ENCODE data around the gene CEND1. TPM values are rescaled to one million over a fixed set of nuclear protein-coding genes. Genes with fewer than 3 reads are reported as not detected.

CEND1 gene
- 0.66 and 2.8 TPM in 2 replicates for total RNA-seq (2012; rRNA removed)

- Histone ChIP-seq H3K4me1 (ENCODE audit: control insufficient read depth, insufficient read depth, low read length) (peaks cover 18% of the 10 kb centered on the region), H3K4me2 (ENCODE audit: low read length) (peak within 1 kb of the TSS; percentile 29), H3K27me3 (ENCODE audit: control insufficient read depth, insufficient read depth, low read length) (no peaks in the 10 kb centered on the region), H3K9me3 (replicated peaks; ENCODE audit: low read length) (no peaks in the 10 kb centered on the region), H3K36me3 (ENCODE audit: insufficient read depth, low read length) (peaks cover 13% of the 10 kb centered on the region), H3K9ac (ENCODE audit: low read depth, low read length) (no peak within 1 kb of the TSS), H3K4me3 (ENCODE audit: low read length) (peak within 1 kb of the TSS; percentile 42)
Observed at GRCh38 chr11:789943-790342, at the start of gene CEND1. TSS of gene CEND1 (minus strand) at chr11:790090. CDS start at chr11:788576, 1,514 bp downstream.

- Histone ChIP-seq H3K9me3 (replicated peaks; ENCODE audit: low read length) (no peaks in the 10 kb centered on the region), H3K4me3 (ENCODE audit: low read length) (no peak overlapping the region), H3K36me3 (ENCODE audit: insufficient read depth, low read length) (peaks cover 55% of the 10 kb centered on the region), H3K9ac (ENCODE audit: low read depth, low read length) (peak overlapping the region; percentile 38), H3K4me2 (ENCODE audit: low read length) (peak overlapping the region; percentile 90), H3K27me3 (ENCODE audit: control insufficient read depth, insufficient read depth, low read length) (no peaks in the 10 kb centered on the region), H3K4me1 (ENCODE audit: control insufficient read depth, insufficient read depth, low read length) (peaks cover 65% of the 10 kb centered on the region)
Observed at GRCh38 chr11:839280-839623, 49.4 kb upstream of the CEND1 start.

- Histone ChIP-seq H3K4me3 (ENCODE audit: low read length) (no peak overlapping the region), H3K4me1 (ENCODE audit: control insufficient read depth, insufficient read depth, low read length) (peaks cover 64% of the 10 kb centered on the region), H3K9ac (ENCODE audit: low read depth, low read length) (peak overlapping the region; percentile 38), H3K4me2 (ENCODE audit: low read length) (peak overlapping the region; percentile 8), H3K9me3 (replicated peaks; ENCODE audit: low read length) (no peaks in the 10 kb centered on the region), H3K27me3 (ENCODE audit: control insufficient read depth, insufficient read depth, low read length) (no peaks in the 10 kb centered on the region), H3K36me3 (ENCODE audit: insufficient read depth, low read length) (peaks cover 55% of the 10 kb centered on the region)
Observed at GRCh38 chr11:838441-839279, 48.8 kb upstream of the CEND1 start.

- H3K4me1 ChIP-seq (ENCODE audit: control insufficient read depth, insufficient read depth, low read length) = peaks cover 63% of the 10 kb centered on the region
- H3K4me3 ChIP-seq (ENCODE audit: low read length) = no peak overlapping the region
- peaks cover 55% of the 10 kb centered on the region for H3K36me3 ChIP-seq (ENCODE audit: insufficient read depth, low read length)
- no peak overlapping the region for H3K4me2 ChIP-seq (ENCODE audit: low read length)
- no peaks in the 10 kb centered on the region for H3K9me3 ChIP-seq (replicated peaks; ENCODE audit: low read length)
- no peaks in the 10 kb centered on the region for H3K27me3 ChIP-seq (ENCODE audit: control insufficient read depth, insufficient read depth, low read length)
- H3K9ac ChIP-seq (ENCODE audit: low read depth, low read length) = no peak overlapping the region
Observed at GRCh38 chr11:837990-838307, 48.1 kb upstream of the CEND1 start.

GRCh38 chr11:837189-837989 is 47.5 kb upstream of the CEND1 start:
- no peaks in the 10 kb centered on the region for H3K27me3 ChIP-seq (ENCODE audit: control insufficient read depth, insufficient read depth, low read length)
- no peaks in the 10 kb centered on the region for H3K9me3 ChIP-seq (replicated peaks; ENCODE audit: low read length)
- H3K4me1 ChIP-seq (ENCODE audit: control insufficient read depth, insufficient read depth, low read length) = peaks cover 65% of the 10 kb centered on the region
- peaks cover 55% of the 10 kb centered on the region for H3K36me3 ChIP-seq (ENCODE audit: insufficient read depth, low read length)
- H3K4me2 ChIP-seq (ENCODE audit: low read length) = no peak overlapping the region
- no peak overlapping the region for H3K4me3 ChIP-seq (ENCODE audit: low read length)
- no peak overlapping the region for H3K9ac ChIP-seq (ENCODE audit: low read depth, low read length)

- peaks cover 72% of the 10 kb centered on the region for H3K4me1 ChIP-seq (ENCODE audit: control insufficient read depth, insufficient read depth, low read length)
- no peak overlapping the region for H3K4me3 ChIP-seq (ENCODE audit: low read length)
- no peak overlapping the region for H3K4me2 ChIP-seq (ENCODE audit: low read length)
- no peaks in the 10 kb centered on the region for H3K9me3 ChIP-seq (replicated peaks; ENCODE audit: low read length)
- H3K36me3 ChIP-seq (ENCODE audit: insufficient read depth, low read length) = peaks cover 55% of the 10 kb centered on the region
- no peak overlapping the region for H3K9ac ChIP-seq (ENCODE audit: low read depth, low read length)
- H3K27me3 ChIP-seq (ENCODE audit: control insufficient read depth, insufficient read depth, low read length) = no peaks in the 10 kb centered on the region
Observed at GRCh38 chr11:836700-837099, 46.8 kb upstream of the CEND1 start.

GRCh38 chr11:836274-836673 is 46.4 kb upstream of the CEND1 start:
- Histone ChIP-seq H3K36me3 (ENCODE audit: insufficient read depth, low read length) (peaks cover 54% of the 10 kb centered on the region), H3K4me3 (ENCODE audit: low read length) (no peak overlapping the region), H3K4me2 (ENCODE audit: low read length) (no peak overlapping the region), H3K9ac (ENCODE audit: low read depth, low read length) (no peak overlapping the region), H3K9me3 (replicated peaks; ENCODE audit: low read length) (no peaks in the 10 kb centered on the region), H3K27me3 (ENCODE audit: control insufficient read depth, insufficient read depth, low read length) (no peaks in the 10 kb centered on the region), H3K4me1 (ENCODE audit: control insufficient read depth, insufficient read depth, low read length) (peaks cover 76% of the 10 kb centered on the region)

- Histone ChIP-seq H3K27me3 (ENCODE audit: control insufficient read depth, insufficient read depth, low read length) (no peaks in the 10 kb centered on the region), H3K4me3 (ENCODE audit: low read length) (peak overlapping the region; percentile 92), H3K36me3 (ENCODE audit: insufficient read depth, low read length) (peaks cover 38% of the 10 kb centered on the region), H3K4me1 (ENCODE audit: control insufficient read depth, insufficient read depth, low read length) (peaks cover 78% of the 10 kb centered on the region), H3K9me3 (replicated peaks; ENCODE audit: low read length) (no peaks in the 10 kb centered on the region), H3K9ac (ENCODE audit: low read depth, low read length) (peak overlapping the region; percentile 97), H3K4me2 (ENCODE audit: low read length) (peak overlapping the region; percentile 97)
Observed at GRCh38 chr11:834371-835316, 44.8 kb upstream of the CEND1 start.

- Histone ChIP-seq H3K9me3 (replicated peaks; ENCODE audit: low read length) (no peaks in the 10 kb centered on the region), H3K4me3 (ENCODE audit: low read length) (peak overlapping the region; percentile 92), H3K36me3 (ENCODE audit: insufficient read depth, low read length) (peaks cover 30% of the 10 kb centered on the region), H3K4me2 (ENCODE audit: low read length) (peak overlapping the region; percentile 97), H3K9ac (ENCODE audit: low read depth, low read length) (peak overlapping the region; percentile 97), H3K4me1 (ENCODE audit: control insufficient read depth, insufficient read depth, low read length) (peaks cover 79% of the 10 kb centered on the region), H3K27me3 (ENCODE audit: control insufficient read depth, insufficient read depth, low read length) (no peaks in the 10 kb centered on the region)
Observed at GRCh38 chr11:833849-834311, 44.0 kb upstream of the CEND1 start.

GRCh38 chr11:833114-833791 is 43.4 kb upstream of the CEND1 start:
- Histone ChIP-seq H3K4me1 (ENCODE audit: control insufficient read depth, insufficient read depth, low read length) (peaks cover 76% of the 10 kb centered on the region), H3K9ac (ENCODE audit: low read depth, low read length) (peak overlapping the region; percentile 97), H3K36me3 (ENCODE audit: insufficient read depth, low read length) (peaks cover 24% of the 10 kb centered on the region), H3K27me3 (ENCODE audit: control insufficient read depth, insufficient read depth, low read length) (no peaks in the 10 kb centered on the region), H3K9me3 (replicated peaks; ENCODE audit: low read length) (no peaks in the 10 kb centered on the region), H3K4me2 (ENCODE audit: low read length) (peak overlapping the region; percentile 97), H3K4me3 (ENCODE audit: low read length) (peak overlapping the region; percentile 92)
